Calu3 (cell line): ENCODE data around the gene CTSA. TPM values are rescaled to one million over a fixed set of nuclear protein-coding genes. Genes with fewer than 3 reads are reported as not detected.

Experiments used
- BruUV-seq: library from RNA; stranded (reverse); fragments of 400-500 nt; replicated peaks from 2 replicates; lab custom pipeline; 2021; lab: Mats Ljungman, UMichigan
- CTCF ChIA-PET: fragments of 300-600 bp; sonication (Branson Sonifier 250); formaldehyde crosslinking; loops from one replicate; lab custom pipeline; 2022; ENCODE audit warnings: antibody characterized with exemption; lab: Charles Lee
- DNase-seq: peaks from one replicate; pipeline ENCODE4 v3.0.0; 2022
- H3K27ac Mint-ChIP-seq: one replicate; pipeline ENCODE4 v1.8.0; 2022; ENCODE audit warnings: mixed read lengths; ENCODE audit not compliant: unreplicated experiment
- H3K27me3 Mint-ChIP-seq: one replicate; pipeline ENCODE4 v1.8.0; 2022; ENCODE audit warnings: mixed read lengths; ENCODE audit not compliant: unreplicated experiment
- H3K36me3 Mint-ChIP-seq: one replicate; pipeline ENCODE4 v1.8.0; 2022; ENCODE audit warnings: mild to moderate bottlenecking, moderate library complexity, mixed read lengths; ENCODE audit not compliant: insufficient read depth, unreplicated experiment
- H3K4me1 Mint-ChIP-seq: one replicate; pipeline ENCODE4 v1.8.0; 2022; ENCODE audit warnings: mild to moderate bottlenecking, low read depth, mixed read lengths; ENCODE audit not compliant: unreplicated experiment
- H3K4me3 Mint-ChIP-seq: one replicate; pipeline ENCODE4 v1.8.0; 2022; ENCODE audit warnings: mild to moderate bottlenecking, low read depth, moderate library complexity, mixed read lengths; ENCODE audit not compliant: unreplicated experiment
- H3K9me3 Mint-ChIP-seq: one replicate; pipeline ENCODE4 v1.8.0; 2022; ENCODE audit warnings: low read depth, mixed read lengths; ENCODE audit not compliant: unreplicated experiment
- intact Hi-C: fragments of 100-400 bp; cut with micrococcal nuclease; formaldehyde crosslinking; loops from one replicate; pipeline ENCODE4 v1.10.0; 2022; ENCODE audit not compliant: unreplicated experiment
- total RNA-seq: library from RNA; stranded (reverse); gene quantifications from 2 replicates; pipeline ENCODE4 v1.2.3, GENCODE V29; 2022
- TF ChIP-seq, protein P1 (sequence below): fragments of 200-600 bp; IDR thresholded peaks from one replicate; pipeline ENCODE4 v1.8.0; 2022; ENCODE audit warnings: antibody characterized with exemption; ENCODE audit not compliant: unreplicated experiment

Gene CTSA
- total RNA-seq, 1 experiment from 2014 or later, result 164 TPM

- DNase-seq, result no peak
- Mint-ChIP-seq H3K27me3 (no peaks in the 10 kb centered on the region), H3K9me3 (no peaks in the 10 kb centered on the region), H3K27ac (no peak overlapping the region), H3K36me3 (no peaks in the 10 kb centered on the region), H3K4me1 (peaks cover 8% of the 10 kb centered on the region), H3K4me3 (no peak overlapping the region)
- TF ChIP-seq, protein P1, sequence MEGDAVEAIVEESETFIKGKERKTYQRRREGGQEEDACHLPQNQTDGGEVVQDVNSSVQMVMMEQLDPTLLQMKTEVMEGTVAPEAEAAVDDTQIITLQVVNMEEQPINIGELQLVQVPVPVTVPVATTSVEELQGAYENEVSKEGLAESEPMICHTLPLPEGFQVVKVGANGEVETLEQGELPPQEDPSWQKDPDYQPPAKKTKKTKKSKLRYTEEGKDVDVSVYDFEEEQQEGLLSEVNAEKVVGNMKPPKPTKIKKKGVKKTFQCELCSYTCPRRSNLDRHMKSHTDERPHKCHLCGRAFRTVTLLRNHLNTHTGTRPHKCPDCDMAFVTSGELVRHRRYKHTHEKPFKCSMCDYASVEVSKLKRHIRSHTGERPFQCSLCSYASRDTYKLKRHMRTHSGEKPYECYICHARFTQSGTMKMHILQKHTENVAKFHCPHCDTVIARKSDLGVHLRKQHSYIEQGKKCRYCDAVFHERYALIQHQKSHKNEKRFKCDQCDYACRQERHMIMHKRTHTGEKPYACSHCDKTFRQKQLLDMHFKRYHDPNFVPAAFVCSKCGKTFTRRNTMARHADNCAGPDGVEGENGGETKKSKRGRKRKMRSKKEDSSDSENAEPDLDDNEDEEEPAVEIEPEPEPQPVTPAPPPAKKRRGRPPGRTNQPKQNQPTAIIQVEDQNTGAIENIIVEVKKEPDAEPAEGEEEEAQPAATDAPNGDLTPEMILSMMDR, result no peak
- intact Hi-C loops, result no loop called here
- CTCF ChIA-PET, result no interaction called here
- no TSS peak for BruUV-seq
These were observed 16.6 kb upstream of the CTSA start for GRCh38 chr20:45874576-45874975.

DNA sequence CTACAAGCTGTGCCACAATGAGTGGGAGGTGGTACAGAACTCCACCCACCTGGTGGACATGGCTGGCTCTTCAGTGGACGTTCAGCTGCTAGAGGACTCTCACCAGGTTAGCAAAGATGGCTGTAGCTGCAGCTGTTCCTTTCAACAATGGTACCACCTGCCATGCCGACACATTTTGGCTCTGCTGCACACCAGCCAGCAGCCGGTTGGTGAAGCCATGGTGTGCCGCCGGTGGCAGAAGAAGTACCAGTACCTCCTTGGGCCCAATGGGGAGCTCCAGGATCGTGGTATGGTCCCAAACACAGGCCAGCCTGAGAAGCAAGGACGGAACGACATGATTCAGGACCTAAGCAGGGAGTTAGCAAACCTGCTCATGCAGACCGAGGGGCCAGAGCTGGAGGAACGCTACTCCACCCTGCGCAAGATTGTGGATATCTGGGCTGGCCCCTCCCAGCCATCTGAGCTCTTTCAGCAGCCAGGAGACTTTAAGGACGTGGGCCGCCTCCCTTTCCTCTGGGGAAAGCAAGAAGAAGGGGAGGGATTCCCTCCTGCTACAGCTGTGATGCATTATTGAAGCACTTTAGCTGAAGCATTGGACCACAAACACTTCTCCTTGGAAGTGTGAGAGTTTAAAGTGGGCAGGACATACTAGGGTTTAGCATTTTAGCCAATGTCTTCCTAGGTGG lies 12.9 kb upstream of the CTSA start:
- Mint-ChIP-seq H3K9me3 (no peaks in the 10 kb centered on the region), H3K27ac (no peak overlapping the region), H3K36me3 (peaks cover 26% of the 10 kb centered on the region), H3K4me1 (peaks cover 16% of the 10 kb centered on the region), H3K4me3 (no peak overlapping the region), H3K27me3 (no peaks in the 10 kb centered on the region)
- no peak for DNase-seq
- intact Hi-C loops, result no loop called here
- BruUV-seq, result no TSS peak
- TF ChIP-seq, protein P1, result no peak
- CTCF ChIA-PET, result interaction anchor here (0.6 kb wide), 2 partner anchors 55 to 64 kb away, joined by 5 to 6 read pairs; no protein-coding TSS in a partner anchor

GRCh38 chr20:45880988-45881788 lies 9.9 kb upstream of the CTSA start, which contains the start of gene ZSWIM1:
Gene ZSWIM1, plus strand, starts transcription at chr20:45881227. Its CDS starts 1,366 bp downstream, at chr20:45882593.
- H3K4me3 Mint-ChIP-seq, result peak within 1 kb of the TSS; percentile 94
- TF ChIP-seq, protein P1, result no peak
- peaks cover 16% of the 10 kb centered on the region for H3K4me1 Mint-ChIP-seq
- DNase-seq, result peak; percentile 100
- H3K36me3 Mint-ChIP-seq, result peaks cover 37% of the 10 kb centered on the region
- intact Hi-C loops, result no loop called here
- no peaks in the 10 kb centered on the region for H3K9me3 Mint-ChIP-seq
- CTCF ChIA-PET, result interaction anchor here (0.6 to 1.3 kb wide), 10 partner anchors 9 to 110 kb away, joined by 3 to 8 read pairs (median 4); partner anchors contain the start of genes ACOT8, CTSA, NEURL2 and ZSWIM3
- H3K27ac Mint-ChIP-seq, result peak within 1 kb of the TSS; percentile 99
- TSS peak; percentile 70 for BruUV-seq
- H3K27me3 Mint-ChIP-seq, result no peaks in the 10 kb centered on the region

DNA sequence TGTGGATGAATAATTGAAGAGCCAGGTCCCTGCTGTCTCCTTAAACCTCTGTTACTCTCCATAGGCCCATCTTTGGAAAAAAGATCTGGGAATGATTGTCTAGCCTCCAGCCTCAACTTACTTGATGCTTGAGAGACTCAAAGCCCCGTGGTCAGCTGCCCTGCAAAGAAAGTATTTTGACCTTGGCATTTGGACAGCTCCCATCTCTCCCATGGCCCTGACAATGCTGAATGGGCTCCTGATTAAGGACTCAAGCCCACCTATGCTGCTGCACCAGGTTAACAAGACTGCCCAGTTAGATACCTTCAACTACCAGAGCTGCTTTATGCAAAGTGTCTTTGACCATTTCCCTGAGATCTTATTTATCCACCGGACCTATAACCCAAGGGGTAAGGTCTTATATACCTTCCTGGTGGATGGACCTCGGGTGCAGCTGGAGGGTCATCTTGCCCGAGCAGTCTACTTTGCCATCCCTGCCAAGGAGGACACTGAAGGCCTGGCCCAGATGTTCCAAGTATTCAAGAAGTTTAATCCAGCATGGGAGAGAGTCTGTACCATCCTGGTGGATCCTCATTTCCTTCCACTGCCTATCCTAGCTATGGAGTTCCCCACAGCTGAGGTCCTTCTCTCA lies 8.6 kb upstream of the CTSA start:
- no peak for DNase-seq
- no peaks in the 10 kb centered on the region for H3K9me3 Mint-ChIP-seq
- CTCF ChIA-PET, result no interaction called here
- peaks cover 37% of the 10 kb centered on the region for H3K36me3 Mint-ChIP-seq
- intact Hi-C loops, result no loop called here
- no TSS peak for BruUV-seq
- no peaks in the 10 kb centered on the region for H3K27me3 Mint-ChIP-seq
- H3K27ac Mint-ChIP-seq, result peak overlapping the region; percentile 99
- TF ChIP-seq, protein P1, result no peak
- H3K4me3 Mint-ChIP-seq, result peak overlapping the region; percentile 94
- H3K4me1 Mint-ChIP-seq, result peaks cover 16% of the 10 kb centered on the region
